K562 (cell line): ENCODE results near the gene SAMD4A. TPM values are rescaled to one million over a fixed set of nuclear protein-coding genes. Genes with fewer than 3 reads are reported as not detected.

Experiments
- ATAC-seq: fragments of 200-7000 bp; cut with Tn5 transposase; 3 replicates; pipeline ENCODE4 v1.9.1; 2020; ENCODE audit warnings: moderate library complexity
- BruUV-seq: library from RNA; stranded (reverse); fragments of 400-500 nt; replicated peaks from 2 replicates; lab custom pipeline; 2021; lab: Mats Ljungman, UMichigan
- CTCF ChIA-PET: fragments of 300-600 bp; formaldehyde crosslinking; extraction: SDS; loops from one replicate; lab custom pipeline; 2021; ENCODE audit warnings: low intra/inter-chr PET ratio; lab: Yijun Ruan, JAX
- POLR2A ChIA-PET: fragments of 300-600, 350-650 bp; sonication (Branson Sonifier 250); formaldehyde crosslinking; extraction: SDS; loops from one replicate; lab custom pipeline; 2021; ENCODE audit warnings: antibody characterized with exemption, inconsistent platforms; lab: Yijun Ruan, JAX
- DNase-seq, 4 experiments: peaks; one replicate each; pipeline versions ENCODE4 v3.0.0 to v3.0.0-alpha.2; 2011 to 2018; ENCODE audit warnings: low spot score in 3 of 4, mixed read lengths in 3 of 4; ENCODE audit errors: extremely low read depth in 1 of 4
- FAIRE-seq: peaks from 2 replicates; lab custom pipeline; 2011; peaks lifted over from hg19 to GRCh38; lab: Jason Lieb, UNC
- H2AFZ ChIP-seq: 2 replicates; pipeline ENCODE4 v1.6.0; 2011; ENCODE audit warnings: low read depth, low read length, control low read depth, inconsistent platforms
- H3K27ac ChIP-seq: fragments of 200-600 bp; 3 replicates; pipeline ENCODE4 v1.8.0; 2011; ENCODE audit warnings: low read depth, mild to moderate bottlenecking, control low read depth, inconsistent platforms, low read length, moderate library complexity, mixed read lengths; ENCODE audit errors: extremely low read depth
- H3K27me3 ChIP-seq, 2 experiments: fragments of 300-600 bp in 1 of 2; 2 replicates in 1 of 2; 3 replicates in 1 of 2; pipeline versions ENCODE4 v1.6.0 to v1.8.0; 2011; ENCODE audit warnings: inconsistent platforms in 2 of 2, low read length in 2 of 2, mild to moderate bottlenecking in 1 of 2, mixed read lengths in 1 of 2, moderate library complexity in 1 of 2; ENCODE audit not compliant: control insufficient read depth in 2 of 2, insufficient read depth in 2 of 2
- H3K36me3 ChIP-seq: fragments of 300-600 bp; 3 replicates; pipeline ENCODE4 v1.8.0; 2011; ENCODE audit warnings: mild to moderate bottlenecking, low read length, inconsistent platforms; ENCODE audit not compliant: control insufficient read depth, insufficient read depth
- H3K4me1 ChIP-seq, 2 experiments: fragments of 200-600 bp in 1 of 2; replicated peaks in 1 of 2; 2 replicates in 1 of 2; 3 replicates in 1 of 2; pipeline versions ENCODE4 v1.5.1 to v1.8.0; 2011; ENCODE audit warnings: inconsistent platforms in 2 of 2, low read length in 2 of 2, mild to moderate bottlenecking in 1 of 2, mixed read lengths in 1 of 2, moderate library complexity in 1 of 2; ENCODE audit not compliant: control insufficient read depth in 2 of 2, insufficient read depth in 2 of 2
- H3K4me2 ChIP-seq: 2 replicates; pipeline ENCODE4 v1.6.1; 2011; ENCODE audit warnings: low read length, control low read depth, inconsistent platforms, mixed read lengths; ENCODE audit not compliant: insufficient read depth
- H3K4me3 ChIP-seq: fragments of 200-600 bp; sonication (generic), shearing (Covaris generic); 2 replicates; pipeline ENCODE4 v1.5.1; 2016; ENCODE audit warnings: control low read depth, inconsistent platforms
- H3K79me2 ChIP-seq: fragments of 200-600 bp; 3 replicates; pipeline ENCODE4 v1.8.0; 2011; ENCODE audit warnings: low read length, inconsistent platforms; ENCODE audit not compliant: control insufficient read depth, insufficient read depth
- H3K9ac ChIP-seq, 2 experiments: 2 replicates each; pipeline versions ENCODE4 v1.6.0 to v1.6.1; 2011; ENCODE audit warnings: low read depth in 2 of 2, low read length in 2 of 2, control low read depth in 1 of 2, inconsistent platforms in 1 of 2, mild to moderate bottlenecking in 1 of 2, mixed read lengths in 1 of 2; ENCODE audit not compliant: insufficient read depth in 1 of 2
- H3K9me1 ChIP-seq: one replicate; pipeline ENCODE4 v1.6.0; 2011; ENCODE audit warnings: inconsistent platforms, mild to moderate bottlenecking, low read length, moderate library complexity; ENCODE audit not compliant: control insufficient read depth, insufficient read depth
- H3K9me3 ChIP-seq: replicated peaks from 2 replicates; pipeline ENCODE4 v1.5.1; 2011; ENCODE audit warnings: low read depth, low read length, inconsistent platforms; ENCODE audit not compliant: control insufficient read depth, insufficient read depth
- H4K20me1 ChIP-seq: replicated peaks from 2 replicates; pipeline ENCODE4 v1.6.1; 2011; ENCODE audit warnings: low read length, inconsistent platforms, mixed read lengths; ENCODE audit not compliant: control insufficient read depth, insufficient read depth
- HBP1 ChIP-seq: fragments of 450-650 bp; formaldehyde crosslinking; IDR thresholded peaks from 2 replicates; pipeline ENCODE4 v1.4.0; 2022; ENCODE audit warnings: missing genetic modification characterization
- MCM5 ChIP-seq: fragments of 450-650 bp; IDR thresholded peaks from 2 replicates; pipeline ENCODE4 v1.6.1; 2016; ENCODE audit warnings: low read depth
- MLX ChIP-seq, 2 experiments: fragments of 450-650 bp in 1 of 2; sonication (generic) in 1 of 2; formaldehyde crosslinking; conservative IDR thresholded peaks; 2 replicates each; pipeline versions ENCODE4 v1.4.0 to v1.8.1; 2020 to 2022; ENCODE audit warnings: mild to moderate bottlenecking in 1 of 2, missing genetic modification reagents in 1 of 2
- STAT6 ChIP-seq: sonication (generic); formaldehyde crosslinking; IDR thresholded peaks from 2 replicates; pipeline ENCODE4 v1.8.1; 2023; ENCODE audit warnings: mild to moderate bottlenecking, missing genetic modification reagents
- TRIM25 ChIP-seq: fragments of 450-650 bp; IDR thresholded peaks from 2 replicates; pipeline ENCODE4 v1.7.0; 2016; ENCODE audit warnings: borderline replicate concordance
- ZNF175 ChIP-seq: fragments of 200-800 bp; sonication (Bioruptor generic); IDR thresholded peaks from 2 replicates; pipeline ENCODE4 v1.6.1; 2016; ENCODE audit warnings: low read depth, mild to moderate bottlenecking, missing genetic modification characterization, missing compliant biosample characterization
- ZNF778 ChIP-seq: fragments of 450-650 bp; formaldehyde crosslinking; IDR thresholded peaks from 2 replicates; pipeline ENCODE4 v1.4.0; 2020; ENCODE audit warnings: mild to moderate bottlenecking, moderate library complexity
- WGBS: fragments of 100-300 bp; shearing (Covaris generic); methylation state at CpG from one replicate; pipeline ENCODE4 v1.1.6; 2016; ENCODE audit warnings: low coverage, mixed read lengths; ENCODE audit not compliant: insufficient coverage; ENCODE audit errors: missing lambda C conversion rate; 5-methylcytosine and 5-hydroxymethylcytosine counted together
- in situ Hi-C: fragments of 300-500 bp; cut with MboI; formaldehyde crosslinking; loops from 4 replicates; pipeline ENCODE4 v1.15.0; 2018; ENCODE audit warnings: inconsistent platforms, mixed read lengths
- intact Hi-C: fragments of 100-400 bp; cut with micrococcal nuclease; formaldehyde crosslinking; loops from 2 replicates; pipeline ENCODE4 v1.14.2; 2022
- polyA plus RNA-seq, 8 experiments: library from polyadenylated mRNA; depleted of rRNA in 4 of 8; stranded (reverse) in 5 of 8; unstranded in 3 of 8; fragments of >200 nt; fragmentation: Nextera tagmentation in 2 of 8; fragmentation: Illumina TruSeq in 1 of 8; extraction: Ambion mirVana in 2 of 8; extraction: Trizol in 1 of 8; gene quantifications; 2 replicates each; pipeline versions ENCODE4 v1.2.1 to v1.2.3, GENCODE V29; 2011 to 2014; ENCODE audit warnings: inconsistent platforms in 1 of 8, missing spikeins in 1 of 8
- total RNA-seq, 7 experiments: library from RNA; depleted of rRNA in 6 of 7; stranded (reverse); fragments of >200 nt in 6 of 7; fragmentation: Illumina TruSeq in 2 of 7; extraction: Trizol in 2 of 7; gene quantifications; 2 replicates each; pipeline versions ENCODE4 v1.2.1 to v1.2.3, GENCODE V29; 2011 to 2021; ENCODE audit warnings: low replicate concordance in 1 of 7

The SAMD4A gene
- total and polyA plus RNA-seq, 9 of the 15 experiments (the other 6 are each of a cell fraction or from before 2014, with no cell fraction given) = 0.66 to 6.8 (median 3.3) TPM

- TF ChIP-seq MLX (CRISPR knock-in tag; conservative IDR thresholded peaks at IDR 0.05) (no peak), ZNF175 (CRISPR knock-in tag) (no peak)
Observed at GRCh38 chr14:54671537-54671936, 104.6 kb downstream of the SAMD4A start (continued).

- Histone ChIP-seq H3K4me1 (peaks cover 0 to 22% of the 10 kb centered on the region in 2 experiments; a peak in 4 of 5 replicates), H2AFZ (no peak overlapping the region), H3K4me3 (no peak overlapping the region)
- BruUV-seq = no TSS peak
- intact Hi-C loops = no loop called here
- FAIRE-seq = no peak
- TF ChIP-seq TRIM25 (no peak), ZNF778 (CRISPR knock-in tag) (no peak), HBP1 (no peak), MCM5 (no peak), STAT6 (no peak)
- TF ChIP-seq, all 486 proteins: peak for 0
- H3K4me2 ChIP-seq = no peak overlapping the region
- H3K9ac ChIP-seq = no peak overlapping the region
- DNase-seq = no peak
- in situ Hi-C loops = no loop called here
- CTCF ChIA-PET = no interaction called here
- no peak for ATAC-seq
- no peaks in the 10 kb centered on the region for H3K9me3 ChIP-seq
- H3K27me3 ChIP-seq = no peaks in the 10 kb centered on the region
- 63% methylated on average over 6 of the region's 7 CpGs for WGBS
- POLR2A ChIA-PET = no interaction called here
- H3K27ac ChIP-seq = no peak overlapping the region
- no peaks in the 10 kb centered on the region for H4K20me1 ChIP-seq
- H3K36me3 ChIP-seq = no peaks in the 10 kb centered on the region
- H3K9me1 ChIP-seq = no peaks in the 10 kb centered on the region
- H3K79me2 ChIP-seq = no peaks in the 10 kb centered on the region; the same call in 2 of the 3 replicates
Observed at GRCh38 chr14:54672181-54672580, 105.3 kb downstream of the SAMD4A start.
